VCaP (cell line): ENCODE data around the gene C14orf119.

Experiments used
- H3K27ac ChIP-seq: fragments of 450-650 bp; 2 replicates; pipeline ENCODE4 v1.5.1; 2017
- CTCF ChIP-seq: fragments of 450-650 bp; conservative IDR thresholded peaks from 2 replicates; pipeline ENCODE4 v1.5.1; 2017; ENCODE audit warnings: mild to moderate bottlenecking, moderate library complexity

C14orf119 gene

GRCh38 chr14:23109769-23110168, 14.5 kb downstream of the C14orf119 start:
- TF ChIP-seq CTCF, result no peak
- no peak overlapping the region for H3K27ac ChIP-seq

GRCh38 chr14:23110579-23111365, 15.5 kb downstream of the C14orf119 start:
- TF ChIP-seq CTCF, result no peak
- H3K27ac ChIP-seq, result no peak overlapping the region

GRCh38 chr14:23112359-23113178, 17.3 kb downstream of the C14orf119 start:
- H3K27ac ChIP-seq, result no peak overlapping the region
- TF ChIP-seq CTCF, result no peak

- H3K27ac ChIP-seq, result no peak overlapping the region
- no peak for TF ChIP-seq CTCF
Measured at GRCh38 chr14:23113431-23114119, 18.3 kb downstream of the C14orf119 start.

- TF ChIP-seq CTCF, result no peak
- no peak overlapping the region for H3K27ac ChIP-seq
Measured at GRCh38 chr14:23114120-23114458, 18.8 kb downstream of the C14orf119 start.

GRCh38 chr14:23114669-23115038, 19.3 kb downstream of the C14orf119 start:
- H3K27ac ChIP-seq, result no peak overlapping the region
- TF ChIP-seq CTCF, result no peak
